Mesendoderm (in vitro differentiated cells): ENCODE data around the gene PTPRD.

Experiments used
- DNase-seq: peaks from one replicate; pipeline ENCODE4 v3.0.0; 2013
- H2AK5ac ChIP-seq: 2 replicates; pipeline ENCODE4 v1.6.1; 2013; ENCODE audit warnings: low read length, inconsistent platforms
- H2BK120ac ChIP-seq: 2 replicates; pipeline ENCODE4 v1.6.1; 2013; ENCODE audit warnings: low read depth, mild to moderate bottlenecking, low read length, moderate library complexity, mixed read lengths
- H2BK15ac ChIP-seq: replicated peaks from 2 replicates; pipeline ENCODE4 v1.6.1; 2013; ENCODE audit warnings: low read depth, mild to moderate bottlenecking, moderate library complexity
- H2BK5ac ChIP-seq: 2 replicates; pipeline ENCODE4 v1.6.1; 2013; ENCODE audit warnings: low read length, inconsistent platforms
- H3K18ac ChIP-seq: 2 replicates; pipeline ENCODE4 v1.6.1; 2013; ENCODE audit warnings: mild to moderate bottlenecking, low read length, mixed read lengths
- H3K23ac ChIP-seq: one replicate; pipeline ENCODE4 v1.6.1; 2013; ENCODE audit warnings: low read length
- H3K27ac ChIP-seq: 2 replicates; pipeline ENCODE4 v1.5.1; 2013; ENCODE audit warnings: low read depth, mild to moderate bottlenecking, inconsistent platforms, low read length, moderate library complexity
- H3K27me3 ChIP-seq: 2 replicates; pipeline ENCODE4 v1.6.1; 2013; ENCODE audit warnings: low read length, control low read depth, mild to moderate bottlenecking, inconsistent platforms; ENCODE audit not compliant: insufficient read depth, poor library complexity
- H3K36me3 ChIP-seq: 2 replicates; pipeline ENCODE4 v1.6.1; 2013; ENCODE audit warnings: low read length, inconsistent platforms; ENCODE audit not compliant: control insufficient read depth, insufficient read depth
- H3K4ac ChIP-seq: one replicate; pipeline ENCODE4 v1.6.1; 2013; ENCODE audit warnings: low read depth, mild to moderate bottlenecking, low read length, moderate library complexity
- H3K4me1 ChIP-seq: 2 replicates; pipeline ENCODE4 v1.6.1; 2013; ENCODE audit warnings: low read depth, low read length, inconsistent platforms; ENCODE audit not compliant: control insufficient read depth
- H3K4me2 ChIP-seq: 2 replicates; pipeline ENCODE4 v1.6.1; 2013; ENCODE audit warnings: low read length
- H3K4me3 ChIP-seq: 2 replicates; pipeline ENCODE4 v1.5.1; 2013; ENCODE audit warnings: mild to moderate bottlenecking, low read length
- H3K56ac ChIP-seq: one replicate; pipeline ENCODE4 v1.6.1; 2013; ENCODE audit warnings: low read length
- H3K79me1 ChIP-seq: 2 replicates; pipeline ENCODE4 v1.6.1; 2013; ENCODE audit warnings: low read length, inconsistent platforms
- H3K79me2 ChIP-seq: 2 replicates; pipeline ENCODE4 v1.6.1; 2013; ENCODE audit warnings: mild to moderate bottlenecking, low read length; ENCODE audit not compliant: control insufficient read depth, insufficient read depth
- H3K9ac ChIP-seq: 2 replicates; pipeline ENCODE4 v1.6.1; 2013; ENCODE audit warnings: low read length, inconsistent platforms
- H4K5ac ChIP-seq: one replicate; pipeline ENCODE4 v1.6.1; 2013; ENCODE audit warnings: low read length
- H4K8ac ChIP-seq: one replicate; pipeline ENCODE4 v1.6.1; 2013; ENCODE audit warnings: low read depth, mild to moderate bottlenecking, control low read depth, low read length, moderate library complexity
- WGBS: extraction: QIAGEN DNeasy Blood & Tissue Kit; methylation state at CpG from one replicate; pipeline ENCODE4 v1.1.7; 2013; ENCODE audit warnings: low lambda C conversion rate, missing lambda C conversion rate; ENCODE audit not compliant: insufficient coverage; ENCODE audit errors: extremely low coverage; 5-methylcytosine and 5-hydroxymethylcytosine counted together

Gene PTPRD

DNA sequence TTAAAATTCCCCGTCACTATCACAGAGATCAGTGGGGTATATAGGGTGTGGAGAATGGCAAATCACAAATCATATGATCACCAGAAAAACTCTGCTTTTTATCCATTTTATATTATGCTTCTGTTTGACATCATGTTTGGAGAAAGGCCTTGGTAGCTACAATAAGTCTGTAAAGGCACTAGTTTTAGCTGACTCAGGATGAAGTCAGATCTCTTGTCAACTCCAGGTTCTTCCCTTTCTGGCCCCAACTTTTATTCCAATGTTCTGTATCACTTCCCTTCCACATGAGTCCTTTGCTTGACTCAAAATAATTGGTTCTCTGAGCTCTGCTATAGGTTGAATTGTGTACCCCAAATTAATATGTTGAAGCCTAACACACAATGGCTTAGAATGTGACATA lies 484.9 kb downstream of the PTPRD start:
- Histone ChIP-seq H2AK5ac (no peak overlapping the region), H2BK15ac (no peak overlapping the region), H3K27me3 (no peaks in the 10 kb centered on the region), H3K79me2 (no peaks in the 10 kb centered on the region), H3K4me2 (no peak overlapping the region), H3K36me3 (no peaks in the 10 kb centered on the region), H3K4me1 (no peaks in the 10 kb centered on the region), H3K27ac (no peak overlapping the region), H3K4me3 (no peak overlapping the region), H4K5ac (no peak overlapping the region), H3K4ac (no peak overlapping the region), H3K9ac (no peak overlapping the region), H3K18ac (no peak overlapping the region), H3K56ac (no peak overlapping the region), H2BK5ac (no peak overlapping the region), H3K23ac (no peak overlapping the region), H3K79me1 (no peaks in the 10 kb centered on the region), H2BK120ac (no peak overlapping the region), H4K8ac (no peak overlapping the region)
- no CpG with 5 or more reads among the region's 1 CpG for WGBS
- DNase-seq: no peak

DNA sequence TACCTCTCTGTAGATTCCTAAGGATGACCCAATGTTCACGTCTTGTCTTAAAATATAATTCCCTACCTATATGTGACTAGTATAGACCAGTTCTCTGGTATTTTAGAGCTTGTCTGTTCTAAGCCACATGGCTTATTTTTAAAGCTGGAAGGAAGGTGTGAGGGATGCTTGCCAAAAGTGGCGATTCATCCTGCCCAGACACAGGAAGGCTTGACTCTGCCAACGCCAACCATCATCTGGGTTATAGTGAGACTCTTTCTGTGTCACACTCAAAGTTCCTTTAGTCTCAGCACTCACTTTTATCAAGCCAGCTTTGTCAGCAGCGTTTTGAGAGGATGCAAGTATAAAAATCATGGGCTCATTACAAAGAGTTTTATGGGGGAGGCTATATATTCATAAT lies 500.0 kb downstream of the PTPRD start:
- Histone ChIP-seq H3K27me3 (no peaks in the 10 kb centered on the region), H3K27ac (no peak overlapping the region), H4K5ac (no peak overlapping the region), H3K4ac (no peak overlapping the region), H3K79me1 (no peaks in the 10 kb centered on the region), H3K23ac (no peak overlapping the region), H2BK15ac (no peak overlapping the region), H3K79me2 (no peaks in the 10 kb centered on the region), H4K8ac (no peak overlapping the region), H3K36me3 (no peaks in the 10 kb centered on the region), H3K4me3 (no peak overlapping the region), H2BK5ac (no peak overlapping the region), H2BK120ac (no peak overlapping the region), H3K56ac (no peak overlapping the region), H3K9ac (no peak overlapping the region), H3K4me2 (no peak overlapping the region), H2AK5ac (no peak overlapping the region), H3K4me1 (no peaks in the 10 kb centered on the region), H3K18ac (no peak overlapping the region)
- no CpG with 5 or more reads among the region's 4 CpGs for WGBS
- no peak for DNase-seq

DNA sequence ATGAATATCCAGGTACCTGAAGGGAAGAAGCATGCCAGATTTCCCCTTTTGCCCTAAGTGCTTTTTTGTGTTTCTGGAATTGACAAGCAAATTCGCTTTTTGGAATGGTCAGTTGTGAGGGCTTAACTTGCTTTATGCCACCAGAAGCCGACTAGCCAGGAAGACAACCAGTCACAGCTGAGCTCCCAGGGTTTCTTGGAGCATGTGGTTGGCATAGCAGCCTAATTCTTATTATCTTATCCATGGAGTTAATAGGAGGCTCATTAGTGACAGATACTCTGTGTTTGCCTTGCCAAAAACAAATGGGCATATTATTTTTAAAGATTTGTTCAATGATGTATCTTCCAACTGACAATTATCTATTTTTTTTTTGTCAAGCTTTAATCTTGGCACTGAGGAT lies 500.7 kb downstream of the PTPRD start:
- H4K5ac ChIP-seq: no peak overlapping the region
- DNase-seq: peak; percentile 6
- no peak overlapping the region for H2BK120ac ChIP-seq
- H3K27ac ChIP-seq: no peak overlapping the region
- no peak overlapping the region for H3K18ac ChIP-seq
- no peak overlapping the region for H3K4me2 ChIP-seq
- no CpG with 5 or more reads among the region's 2 CpGs for WGBS
- no peak overlapping the region for H3K9ac ChIP-seq
- no peak overlapping the region for H3K4me3 ChIP-seq
- no peaks in the 10 kb centered on the region for H3K27me3 ChIP-seq
- no peaks in the 10 kb centered on the region for H3K4me1 ChIP-seq
- H3K4ac ChIP-seq: no peak overlapping the region
- no peak overlapping the region for H3K56ac ChIP-seq
- H2BK5ac ChIP-seq: no peak overlapping the region
- H2BK15ac ChIP-seq: no peak overlapping the region
- H3K36me3 ChIP-seq: no peaks in the 10 kb centered on the region
- no peaks in the 10 kb centered on the region for H3K79me2 ChIP-seq
- no peak overlapping the region for H4K8ac ChIP-seq
- no peaks in the 10 kb centered on the region for H3K79me1 ChIP-seq
- H3K23ac ChIP-seq: no peak overlapping the region
- H2AK5ac ChIP-seq: no peak overlapping the region

- no peaks in the 10 kb centered on the region for H3K79me2 ChIP-seq
- DNase-seq: no peak
Observed at GRCh38 chr9:10108815-10109214, 504.0 kb downstream of the PTPRD start.

GRCh38 chr9:10104774-10105173 lies 508.0 kb downstream of the PTPRD start:
- Histone ChIP-seq H3K4me1 (no peaks in the 10 kb centered on the region), H3K23ac (no peak overlapping the region), H3K4ac (no peak overlapping the region), H3K18ac (no peak overlapping the region), H3K79me2 (no peaks in the 10 kb centered on the region), H4K8ac (no peak overlapping the region), H3K9ac (no peak overlapping the region), H2BK120ac (no peak overlapping the region), H2BK15ac (no peak overlapping the region), H2AK5ac (no peak overlapping the region), H3K4me2 (no peak overlapping the region), H2BK5ac (no peak overlapping the region), H3K27ac (no peak overlapping the region), H3K4me3 (no peak overlapping the region), H3K56ac (no peak overlapping the region), H3K79me1 (no peaks in the 10 kb centered on the region), H4K5ac (no peak overlapping the region), H3K27me3 (no peaks in the 10 kb centered on the region), H3K36me3 (no peaks in the 10 kb centered on the region)
- no peak for DNase-seq
- WGBS: no CpG with 5 or more reads among the region's 2 CpGs

More at GRCh38 chr9:10108815-10109214, 504.0 kb downstream of the PTPRD start:
- no peak overlapping the region for H3K27ac ChIP-seq
- no CpG with 5 or more reads among the region's 3 CpGs for WGBS
- H4K5ac ChIP-seq: no peak overlapping the region
- H3K27me3 ChIP-seq: no peaks in the 10 kb centered on the region
- no peak overlapping the region for H3K56ac ChIP-seq
- no peak overlapping the region for H2BK5ac ChIP-seq
- H3K9ac ChIP-seq: no peak overlapping the region
- H2AK5ac ChIP-seq: no peak overlapping the region
- H2BK15ac ChIP-seq: no peak overlapping the region
- H3K4me3 ChIP-seq: no peak overlapping the region
- no peak overlapping the region for H3K23ac ChIP-seq
- H4K8ac ChIP-seq: no peak overlapping the region
- no peak overlapping the region for H2BK120ac ChIP-seq
- no peaks in the 10 kb centered on the region for H3K36me3 ChIP-seq
- no peak overlapping the region for H3K4ac ChIP-seq
- no peaks in the 10 kb centered on the region for H3K4me1 ChIP-seq
- H3K79me1 ChIP-seq: no peaks in the 10 kb centered on the region
- H3K4me2 ChIP-seq: no peak overlapping the region
- H3K18ac ChIP-seq: no peak overlapping the region

DNA sequence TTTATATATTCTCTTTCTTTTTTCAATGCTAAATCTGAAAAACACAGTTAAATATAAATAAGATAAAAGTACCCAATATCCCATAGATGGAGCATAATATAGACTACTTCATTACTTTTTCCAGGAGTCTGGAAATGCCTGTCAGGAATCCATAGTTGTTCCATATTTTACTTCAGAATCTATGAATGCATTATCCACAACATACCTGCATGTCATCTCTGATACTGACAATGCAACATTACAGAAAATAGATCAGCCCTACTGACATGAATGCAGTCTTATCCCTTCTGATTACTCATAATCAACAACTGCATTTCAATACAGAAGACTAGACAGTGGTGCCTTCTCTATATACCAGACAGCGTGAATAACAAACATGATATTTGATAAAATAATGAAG lies 517.6 kb downstream of the PTPRD start:
- no peak overlapping the region for H4K8ac ChIP-seq
- no peak overlapping the region for H3K56ac ChIP-seq
- H2BK5ac ChIP-seq: no peak overlapping the region

More for the DNA sequence above, 517.6 kb downstream of the PTPRD start:
- H3K4ac ChIP-seq: no peak overlapping the region
- no peak overlapping the region for H3K4me2 ChIP-seq
- no CpG with 5 or more reads among the region's 1 CpG for WGBS
- H3K18ac ChIP-seq: no peak overlapping the region
- no peak overlapping the region for H3K4me3 ChIP-seq
- H3K23ac ChIP-seq: no peak overlapping the region
- H2AK5ac ChIP-seq: no peak overlapping the region
- no peak overlapping the region for H3K27ac ChIP-seq
- no peak overlapping the region for H3K9ac ChIP-seq
- H3K4me1 ChIP-seq: no peaks in the 10 kb centered on the region
- DNase-seq: no peak
- no peak overlapping the region for H2BK15ac ChIP-seq
- no peak overlapping the region for H4K5ac ChIP-seq
- H3K27me3 ChIP-seq: no peaks in the 10 kb centered on the region
- no peaks in the 10 kb centered on the region for H3K79me1 ChIP-seq
- no peaks in the 10 kb centered on the region for H3K36me3 ChIP-seq
- no peaks in the 10 kb centered on the region for H3K79me2 ChIP-seq
- no peak overlapping the region for H2BK120ac ChIP-seq
